Muscle layer of duodenum (tissue), 2 donors: ENCODE data around the gene SPATA1.

Source experiments
- H3K27ac ChIP-seq: one replicate; pipeline ENCODE4 v1.7.0; 2013; ENCODE audit warnings: mild to moderate bottlenecking, low read length
- H3K27me3 ChIP-seq: one replicate; pipeline ENCODE4 v1.7.0; 2013; ENCODE audit warnings: low read depth, mild to moderate bottlenecking, control low read depth, low read length
- H3K36me3 ChIP-seq, 2 donors: one replicate each; pipeline ENCODE4 v1.7.0; 2013; ENCODE audit warnings: low read length in 2 of 2, control low read depth in 1 of 2, mild to moderate bottlenecking in 1 of 2; ENCODE audit not compliant: insufficient read depth in 2 of 2, control insufficient read depth in 1 of 2
- H3K4me1 ChIP-seq, 2 donors: one replicate each; pipeline ENCODE4 v1.7.0; 2013; ENCODE audit warnings: low read length in 2 of 2, mild to moderate bottlenecking in 2 of 2, control low read depth in 1 of 2, moderate library complexity in 1 of 2; ENCODE audit not compliant: insufficient read depth in 2 of 2, control insufficient read depth in 1 of 2
- H3K4me3 ChIP-seq, 2 donors: one replicate each; pipeline ENCODE4 v1.7.0; 2013; ENCODE audit warnings: low read length in 2 of 2, low read depth in 1 of 2, mild to moderate bottlenecking in 1 of 2
- H3K9me3 ChIP-seq, 2 donors: one replicate each; pipeline ENCODE4 v1.7.0; 2013; ENCODE audit warnings: low read length in 2 of 2, control low read depth in 1 of 2, mild to moderate bottlenecking in 1 of 2; ENCODE audit not compliant: control insufficient read depth in 1 of 2
- donor health status: healthy.

SPATA1 gene

DNA sequence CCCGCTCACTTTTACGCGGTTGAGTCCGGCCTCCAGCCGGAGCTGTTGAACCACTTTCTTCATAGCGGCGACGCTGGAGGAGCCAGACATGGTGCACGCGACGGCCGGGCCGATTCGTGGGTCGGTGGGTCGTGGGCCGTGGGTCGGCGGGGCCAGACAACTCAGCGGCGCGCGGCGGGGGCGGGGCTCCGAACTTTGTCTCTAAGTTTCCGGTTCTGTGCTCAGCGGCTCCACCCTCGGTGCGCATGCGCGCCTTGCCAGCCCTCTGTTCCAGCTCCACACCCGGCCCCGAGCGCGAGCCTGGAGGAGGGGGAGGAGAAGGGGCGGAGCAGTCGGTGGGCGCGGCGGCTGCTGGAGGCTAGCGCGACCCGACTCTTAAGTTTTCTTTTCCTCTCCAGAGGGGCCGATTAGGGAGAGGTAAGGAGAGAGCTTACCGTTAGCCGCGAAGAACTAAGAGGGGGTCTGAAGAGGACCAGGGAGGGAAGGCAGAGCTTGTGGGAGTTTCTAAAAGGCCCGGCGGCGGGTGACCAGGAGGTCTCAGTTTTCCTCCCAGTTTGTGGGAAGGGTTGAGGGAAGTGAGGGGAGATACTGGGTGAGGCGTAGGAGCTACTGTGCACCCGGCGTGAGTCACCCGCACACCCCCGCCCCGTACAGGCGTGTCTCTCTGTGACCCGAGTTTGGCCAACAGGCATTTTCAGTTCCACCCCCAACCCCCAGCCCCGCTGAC, at the start of gene SPATA1, which contains the start of gene GNG5:
TSS of gene SPATA1 (plus strand) at position 385 of the 727 bp plus-strand sequence. CDS start 9,974 bp downstream, outside the sequence.
TSS of gene GNG5 (minus strand) at position 580 of the 727 bp plus-strand sequence. CDS start at position 90, 490 bp downstream.
- Histone ChIP-seq H3K4me1 (peaks cover 22 to 31% of the 10 kb centered on the region in 2 donors), H3K27me3 (no peaks in the 10 kb centered on the region), H3K9me3 (peaks cover 0 to 5% of the 10 kb centered on the region in 2 donors), H3K27ac (peak within 1 kb of the TSS; percentile 100), H3K36me3 (peaks cover 3 to 10% of the 10 kb centered on the region in 2 donors), H3K4me3 (peak within 1 kb of the TSS; percentile 69 to 100)

GRCh38 chr1:84462118-84462517, 44.1 kb upstream of the SPATA1 start:
- Histone ChIP-seq H3K9me3 (no peaks in the 10 kb centered on the region), H3K27me3 (no peaks in the 10 kb centered on the region), H3K36me3 (no peaks in the 10 kb centered on the region), H3K4me1 (no peaks in the 10 kb centered on the region), H3K27ac (no peak overlapping the region), H3K4me3 (no peak overlapping the region)

DNA sequence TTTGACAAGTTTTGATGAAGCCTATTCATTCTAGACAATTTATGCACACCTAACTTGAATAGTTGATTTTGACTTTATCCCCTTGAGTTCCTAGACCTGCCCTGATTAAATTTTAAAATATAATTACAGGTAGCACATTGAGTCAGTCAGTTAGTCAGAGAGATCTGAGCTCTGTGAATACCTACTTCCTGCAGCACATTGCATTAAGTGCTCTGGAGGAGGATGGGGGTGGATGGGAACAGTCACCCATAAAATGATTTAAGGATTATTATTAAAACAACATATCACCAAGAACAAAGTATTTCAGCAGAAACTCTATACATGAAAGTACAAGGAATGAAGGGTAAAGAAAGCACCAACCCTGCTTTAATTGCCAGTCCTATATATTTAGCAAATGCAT, 38.9 kb upstream of the SPATA1 start:
- no peak overlapping the region for H3K27ac ChIP-seq
- no peaks in the 10 kb centered on the region for H3K4me1 ChIP-seq
- no peaks in the 10 kb centered on the region for H3K36me3 ChIP-seq
- no peaks in the 10 kb centered on the region for H3K9me3 ChIP-seq
- H3K27me3 ChIP-seq = no peaks in the 10 kb centered on the region
- H3K4me3 ChIP-seq = no peak overlapping the region

DNA sequence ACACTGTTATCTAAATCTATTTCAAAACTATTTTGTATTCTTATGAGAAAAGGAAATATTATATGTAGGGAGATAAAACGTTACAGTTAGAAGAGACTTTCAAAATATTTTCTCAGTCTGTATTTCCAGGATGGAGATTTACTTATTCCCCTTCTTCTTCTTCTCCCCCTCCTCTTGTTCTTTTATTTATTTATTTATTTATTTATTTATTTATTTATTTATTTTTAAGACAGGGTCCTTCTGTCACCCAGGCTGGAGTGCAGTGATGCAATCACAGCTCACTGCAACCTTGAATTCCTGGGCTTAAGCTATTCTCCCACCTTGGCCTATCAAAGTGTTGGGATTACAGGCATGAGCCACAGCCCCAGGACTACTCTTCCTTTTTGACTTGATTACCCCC, 30.0 kb upstream of the SPATA1 start:
- Histone ChIP-seq H3K9me3 (no peaks in the 10 kb centered on the region), H3K4me3 (no peak overlapping the region), H3K27ac (no peak overlapping the region), H3K4me1 (peaks cover 8 to 13% of the 10 kb centered on the region in 2 donors), H3K36me3 (peaks cover under 1 to 2% of the 10 kb centered on the region in 2 donors), H3K27me3 (no peaks in the 10 kb centered on the region)

GRCh38 chr1:84478876-84479868, 27.0 kb upstream of the SPATA1 start, which contains the start of gene RPF1:
TSS of gene RPF1 (plus strand) at chr1:84479266. CDS start at chr1:84479282, 16 bp downstream.
- Histone ChIP-seq H3K27ac (peak within 1 kb of the TSS; percentile 86), H3K27me3 (no peaks in the 10 kb centered on the region), H3K9me3 (no peaks in the 10 kb centered on the region), H3K4me1 (peaks cover 11 to 23% of the 10 kb centered on the region in 2 donors), H3K36me3 (peaks cover 9% of the 10 kb centered on the region in 2 donors), H3K4me3 (peak within 1 kb of the TSS; percentile 96 to 97)

DNA sequence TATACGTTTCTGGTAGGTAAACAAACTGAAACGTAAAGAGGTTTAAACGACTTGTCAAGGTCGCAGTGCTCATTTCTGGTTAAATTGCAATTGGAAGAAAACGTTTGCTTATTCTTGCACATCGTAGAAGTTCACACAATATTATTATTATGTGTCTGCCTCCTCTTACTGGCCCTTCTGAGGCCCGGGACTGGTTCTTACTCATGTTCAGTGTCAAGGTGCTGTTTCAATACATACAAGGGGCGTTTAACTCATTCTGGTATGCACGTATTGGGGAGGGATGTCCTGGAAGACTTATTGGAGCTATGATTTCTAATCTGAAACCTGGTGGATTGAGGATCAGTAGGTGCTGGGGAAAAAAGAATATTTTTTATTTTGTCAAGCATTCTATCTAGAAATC, 26.2 kb upstream of the SPATA1 start:
- Histone ChIP-seq H3K4me1 (peaks cover 11 to 23% of the 10 kb centered on the region in 2 donors), H3K4me3 (peak overlapping the region; percentile 96 to 97), H3K27me3 (no peaks in the 10 kb centered on the region), H3K27ac (peak overlapping the region; percentile 86), H3K36me3 (peaks cover 9 to 12% of the 10 kb centered on the region in 2 donors), H3K9me3 (no peaks in the 10 kb centered on the region)

DNA sequence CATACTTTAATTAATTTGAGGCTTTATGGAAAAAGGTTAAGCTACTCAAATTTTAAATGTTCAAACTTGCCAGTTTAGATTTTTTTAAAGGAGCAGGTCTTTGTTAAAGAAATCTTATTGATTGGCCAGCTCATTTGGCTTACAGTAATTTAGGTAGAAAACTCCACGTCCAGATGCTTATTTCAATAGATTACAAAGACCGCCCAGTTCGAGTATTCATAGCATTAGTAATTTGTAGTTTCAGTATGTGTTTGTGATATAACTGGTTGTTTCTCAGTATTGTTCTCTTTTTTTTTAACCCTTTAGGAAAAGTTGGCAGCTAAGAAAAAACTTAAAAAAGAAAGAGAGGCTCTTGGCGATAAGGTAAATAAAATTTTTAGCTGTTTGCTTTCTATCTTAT, 25.5 kb upstream of the SPATA1 start:
- Histone ChIP-seq H3K4me3 (peak overlapping the region; percentile 96 to 97), H3K27ac (no peak overlapping the region), H3K36me3 (peaks cover 9 to 18% of the 10 kb centered on the region in 2 donors)

GRCh38 chr1:84481317-84481716, 24.9 kb upstream of the SPATA1 start:
- H3K27me3 ChIP-seq = no peaks in the 10 kb centered on the region
- no peak overlapping the region for H3K27ac ChIP-seq
- peaks cover 9 to 18% of the 10 kb centered on the region in 2 donors for H3K36me3 ChIP-seq
- H3K4me3 ChIP-seq = no peak overlapping the region
- peaks cover 11 to 23% of the 10 kb centered on the region in 2 donors for H3K4me1 ChIP-seq
- no peaks in the 10 kb centered on the region for H3K9me3 ChIP-seq

More for the DNA sequence above, 25.5 kb upstream of the SPATA1 start:
- H3K27me3 ChIP-seq = no peaks in the 10 kb centered on the region
- peaks cover 11 to 23% of the 10 kb centered on the region in 2 donors for H3K4me1 ChIP-seq
- no peaks in the 10 kb centered on the region for H3K9me3 ChIP-seq

GRCh38 chr1:84488107-84488506, 18.1 kb upstream of the SPATA1 start:
- Histone ChIP-seq H3K4me3 (no peak overlapping the region), H3K4me1 (no peaks in the 10 kb centered on the region), H3K36me3 (peaks cover 28 to 38% of the 10 kb centered on the region in 2 donors), H3K27ac (no peak overlapping the region), H3K9me3 (no peaks in the 10 kb centered on the region), H3K27me3 (no peaks in the 10 kb centered on the region)

DNA sequence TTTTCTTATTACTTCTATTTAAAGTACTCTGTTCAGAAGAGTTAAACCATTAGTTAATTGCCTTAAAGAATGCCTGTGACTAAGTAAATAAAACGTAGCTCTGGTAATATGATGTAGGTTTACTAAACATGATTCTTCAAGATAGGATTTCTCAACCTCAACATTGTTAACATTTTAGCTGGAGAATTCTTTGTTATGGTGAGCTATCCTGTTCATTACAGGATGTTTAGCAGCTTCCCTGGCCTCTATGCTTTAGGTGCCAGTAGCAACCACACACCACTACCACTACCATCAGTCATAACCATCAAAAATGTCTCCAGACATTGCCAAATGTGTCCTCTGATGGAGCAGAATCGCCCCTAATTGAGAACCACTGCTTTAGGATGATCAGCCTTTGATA, 16.4 kb upstream of the SPATA1 start:
- Histone ChIP-seq H3K4me3 (no peak overlapping the region), H3K36me3 (peaks cover 38 to 44% of the 10 kb centered on the region in 2 donors)

DNA sequence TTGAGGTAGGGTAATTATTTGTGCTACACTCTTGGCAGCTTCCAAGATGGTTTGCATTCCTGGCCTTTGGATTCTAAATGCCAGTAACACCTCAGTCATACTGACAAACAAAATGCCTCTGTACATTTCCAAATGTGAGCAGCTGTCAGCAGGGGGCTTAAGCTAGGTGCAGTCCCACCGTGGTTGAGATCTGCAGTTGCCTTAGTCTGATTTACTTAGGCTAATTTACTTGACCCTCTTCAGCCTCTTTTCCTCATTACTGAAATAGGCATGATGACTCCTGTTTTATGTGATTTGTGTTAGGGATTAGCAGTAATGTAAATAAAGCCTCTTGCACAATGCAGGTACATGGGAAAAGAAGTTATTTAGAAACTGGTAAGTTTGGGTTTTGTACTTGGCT, 13.5 kb upstream of the SPATA1 start:
- Histone ChIP-seq H3K4me3 (no peak overlapping the region), H3K4me1 (no peaks in the 10 kb centered on the region), H3K36me3 (peaks cover 57 to 59% of the 10 kb centered on the region in 2 donors), H3K27ac (no peak overlapping the region), H3K9me3 (no peaks in the 10 kb centered on the region), H3K27me3 (no peaks in the 10 kb centered on the region)

More for the DNA sequence above, 16.4 kb upstream of the SPATA1 start:
- Histone ChIP-seq H3K27me3 (no peaks in the 10 kb centered on the region), H3K4me1 (no peaks in the 10 kb centered on the region), H3K27ac (no peak overlapping the region), H3K9me3 (no peaks in the 10 kb centered on the region)
